ENCODE data around the gene EIF2B2. TPM values are rescaled to one million over a fixed set of nuclear protein-coding genes. Genes with fewer than 3 reads are reported as not detected.

The EIF2B2 gene
- total RNA-seq, 2 experiments from 2014 or later: 55.6 to 69.8 TPM

DNA sequence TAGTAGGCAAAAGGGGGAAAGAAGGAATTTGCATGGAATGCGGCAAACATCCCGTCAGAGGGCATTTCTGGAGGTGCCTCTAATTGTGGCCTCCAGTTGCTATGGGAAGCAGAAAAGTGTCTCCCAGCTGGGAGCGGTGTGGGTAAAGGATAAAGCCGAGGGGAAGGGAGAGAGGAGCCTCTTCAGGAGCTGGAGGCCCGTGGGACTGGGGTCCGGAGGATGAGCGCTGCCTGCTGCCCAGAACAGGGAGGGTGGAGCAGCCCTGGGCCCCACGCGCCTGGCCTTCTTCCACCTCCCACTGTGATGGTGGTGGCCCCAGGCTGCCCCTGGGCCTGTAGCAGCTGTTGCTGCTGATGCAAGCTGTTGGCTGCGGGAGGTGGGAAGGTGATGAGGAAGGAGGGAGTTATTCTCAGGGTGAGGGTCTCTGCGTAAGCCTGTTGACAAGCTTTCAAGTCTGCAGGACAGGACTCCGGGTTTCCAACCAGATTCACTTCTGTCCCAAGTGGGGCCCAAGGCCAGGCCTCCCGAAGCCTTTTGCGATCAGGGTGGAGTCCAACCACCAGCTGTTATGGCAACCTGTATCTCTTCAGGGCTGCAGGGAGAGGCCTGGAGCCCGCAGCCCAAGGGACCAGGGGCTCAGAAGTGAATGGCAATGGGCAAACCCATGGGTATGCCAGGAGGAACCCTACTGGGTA is 28.2 kb upstream of the EIF2B2 start:
- H3K4me3 Mint-ChIP-seq: no peak overlapping the region
- POLR2A ChIA-PET: no interaction called here
- H3K27me3 Mint-ChIP-seq: no peaks in the 10 kb centered on the region
- H3K36me3 Mint-ChIP-seq (ENCODE audit: low read depth): no peaks in the 10 kb centered on the region
- ATAC-seq (no peak), DNase-seq (no peak)
- intact Hi-C loops (cut with DNase I, micrococcal nuclease): no loop called here
- H3K4me1 Mint-ChIP-seq: no peaks in the 10 kb centered on the region
- CTCF ChIA-PET: no interaction called here
- no peak overlapping the region for H3K27ac Mint-ChIP-seq
- no peaks in the 10 kb centered on the region for H3K9me3 Mint-ChIP-seq (ENCODE audit: low read depth)

DNA sequence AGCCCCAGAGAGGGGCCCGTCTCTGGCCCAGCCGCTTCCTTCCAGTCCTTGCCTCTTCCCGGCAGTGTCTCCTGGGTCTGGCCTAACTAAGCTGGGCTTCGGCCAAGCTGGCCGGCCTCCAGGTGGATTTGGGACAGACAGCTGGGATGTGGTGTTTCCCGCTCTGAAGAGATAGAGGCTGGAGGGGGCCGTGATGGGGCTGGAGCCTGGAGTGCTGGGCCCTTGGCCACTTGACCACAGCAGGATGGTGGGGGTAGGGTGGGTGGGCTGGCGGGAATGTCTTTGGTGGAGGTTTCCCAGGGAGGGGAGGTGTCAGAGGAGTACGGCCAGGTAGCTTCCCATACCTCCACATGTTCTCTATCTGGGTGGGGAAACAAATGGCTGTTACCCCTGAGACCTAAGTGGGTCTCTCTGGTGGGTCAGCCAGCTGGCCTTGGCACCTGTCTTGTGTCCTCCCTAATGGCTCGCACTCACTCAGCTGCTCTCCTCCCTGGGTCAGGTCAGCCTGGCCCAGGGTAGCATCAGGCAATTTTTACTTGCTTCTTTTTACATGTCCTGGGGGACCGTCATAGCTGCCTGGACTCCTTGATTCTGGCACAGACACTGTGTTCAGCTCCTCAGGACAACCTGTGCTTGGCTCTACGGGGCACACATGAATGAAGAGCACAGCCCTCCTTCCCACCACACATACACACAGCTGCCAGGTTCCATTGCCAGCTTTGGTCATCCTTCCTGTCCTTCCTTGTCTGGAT is 27.5 kb upstream of the EIF2B2 start:
- no peaks in the 10 kb centered on the region for H3K4me1 Mint-ChIP-seq
- ATAC-seq: no peak
- no peaks in the 10 kb centered on the region for H3K36me3 Mint-ChIP-seq (ENCODE audit: low read depth)
- intact Hi-C loops (cut with DNase I, micrococcal nuclease): no loop called here
- no peak overlapping the region for H3K4me3 Mint-ChIP-seq
- H3K9me3 Mint-ChIP-seq (ENCODE audit: low read depth): no peaks in the 10 kb centered on the region
- H3K27ac Mint-ChIP-seq: no peak overlapping the region
- DNase-seq: no peak
- POLR2A ChIA-PET: no interaction called here
- no peaks in the 10 kb centered on the region for H3K27me3 Mint-ChIP-seq
- CTCF ChIA-PET: interaction anchor here (0.6 kb wide), 1 partner anchor 612 kb away, joined by 3 read pairs; no protein-coding TSS in a partner anchor

DNA sequence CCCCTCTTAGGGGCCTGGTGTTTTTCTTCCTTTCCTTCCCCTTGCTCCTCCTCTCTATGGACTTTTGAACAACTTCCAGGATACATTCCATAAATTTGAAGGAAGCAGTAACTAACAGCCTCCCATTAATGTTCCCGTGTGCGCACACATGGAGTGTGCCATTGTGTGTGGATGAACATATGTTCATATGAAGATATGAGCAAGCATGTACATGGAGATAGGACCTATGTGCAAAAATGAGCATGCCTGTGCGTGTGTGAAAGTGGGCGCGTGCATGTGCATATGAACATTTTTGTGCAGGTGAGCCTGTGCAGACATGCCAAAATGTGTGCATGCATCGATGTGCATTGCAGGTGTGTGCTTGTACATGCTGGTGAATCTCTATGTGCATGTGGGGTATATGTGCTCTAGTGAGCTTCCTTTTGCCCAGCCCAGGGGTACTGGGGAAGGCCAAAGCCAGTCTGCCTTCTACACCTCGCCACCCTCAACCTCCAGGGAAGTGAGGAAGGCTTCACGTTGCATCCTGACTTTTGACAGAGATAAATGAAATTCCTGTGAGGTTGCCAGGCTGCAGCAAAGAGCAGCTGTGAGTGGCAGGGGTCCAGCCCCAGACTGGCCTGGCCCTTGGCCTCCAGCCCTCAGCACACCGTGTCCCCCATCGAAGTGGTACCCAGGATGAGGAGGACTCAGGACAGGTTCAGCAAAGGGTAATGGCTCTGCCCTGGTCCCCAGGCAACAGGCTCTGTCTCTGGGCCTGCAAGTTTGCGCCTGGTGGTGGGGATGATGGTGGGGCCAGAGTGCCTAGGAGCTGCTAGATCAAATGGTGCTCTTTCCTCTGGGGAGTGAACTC is 26.2 kb upstream of the EIF2B2 start:
- Mint-ChIP-seq H3K4me3 (no peak overlapping the region), H3K4me1 (no peaks in the 10 kb centered on the region), H3K9me3 (ENCODE audit: low read depth) (no peaks in the 10 kb centered on the region), H3K36me3 (ENCODE audit: low read depth) (no peaks in the 10 kb centered on the region), H3K27ac (no peak overlapping the region), H3K27me3 (no peaks in the 10 kb centered on the region)
- POLR2A ChIA-PET: interaction anchor here (1.5 kb wide), 1 partner anchor 15 kb away, joined by 3 read pairs; no protein-coding TSS in a partner anchor
- CTCF ChIA-PET: interaction anchor here (0.6 kb wide), 1 partner anchor 116 kb away, joined by 4 read pairs; no protein-coding TSS in a partner anchor
- ATAC-seq (no peak), DNase-seq (no peak)
- intact Hi-C loops (cut with DNase I, micrococcal nuclease): no loop called here

DNA sequence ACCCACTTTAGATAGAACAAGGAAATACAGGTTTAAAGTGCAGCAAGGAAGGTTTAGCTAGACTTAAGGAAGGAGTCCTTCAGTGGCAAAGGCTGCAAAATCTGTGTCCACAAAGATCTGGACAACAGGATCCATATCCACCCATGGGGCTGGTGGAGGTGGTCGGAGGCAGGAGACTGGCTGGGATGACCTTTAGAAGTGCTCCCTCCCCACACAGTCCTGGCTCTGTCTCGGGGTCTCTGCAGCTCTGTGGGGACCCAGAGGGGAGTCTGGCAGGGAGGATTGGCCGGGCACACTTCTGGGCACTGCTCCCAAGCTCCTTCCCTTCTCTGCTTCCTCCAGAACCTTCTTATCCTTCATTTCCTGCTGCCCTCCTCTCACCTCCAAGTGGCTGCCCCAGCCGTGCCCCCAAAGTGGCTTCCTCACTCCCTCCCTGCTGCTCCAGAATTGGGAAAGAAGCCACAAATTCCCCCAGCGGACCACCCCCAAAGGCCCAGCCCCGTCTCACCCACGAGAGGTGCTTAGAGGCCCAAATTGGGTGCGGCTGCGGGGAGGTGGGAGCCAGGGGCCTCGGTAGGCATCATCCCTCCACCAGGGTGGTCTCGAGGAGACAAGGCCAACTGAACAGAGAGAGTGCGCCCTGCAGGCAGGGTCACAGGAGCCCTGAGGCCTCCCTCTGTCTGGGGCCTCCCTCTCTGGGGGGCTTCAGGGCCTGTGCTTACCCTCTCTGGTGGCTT is 25.4 kb upstream of the EIF2B2 start:
- POLR2A ChIA-PET: interaction anchor here (1.5 kb wide), 1 partner anchor 16 kb away, joined by 3 read pairs; no protein-coding TSS in a partner anchor
- Mint-ChIP-seq H3K27ac (no peak overlapping the region), H3K9me3 (ENCODE audit: low read depth) (no peaks in the 10 kb centered on the region), H3K27me3 (no peaks in the 10 kb centered on the region), H3K36me3 (ENCODE audit: low read depth) (no peaks in the 10 kb centered on the region), H3K4me3 (no peak overlapping the region), H3K4me1 (no peaks in the 10 kb centered on the region)
- DNase-seq (no peak), ATAC-seq (no peak)
- CTCF ChIA-PET: interaction anchor here (0.6 kb wide), 1 partner anchor 117 kb away, joined by 4 read pairs; no protein-coding TSS in a partner anchor
- intact Hi-C loops (cut with DNase I, micrococcal nuclease): no loop called here

DNA sequence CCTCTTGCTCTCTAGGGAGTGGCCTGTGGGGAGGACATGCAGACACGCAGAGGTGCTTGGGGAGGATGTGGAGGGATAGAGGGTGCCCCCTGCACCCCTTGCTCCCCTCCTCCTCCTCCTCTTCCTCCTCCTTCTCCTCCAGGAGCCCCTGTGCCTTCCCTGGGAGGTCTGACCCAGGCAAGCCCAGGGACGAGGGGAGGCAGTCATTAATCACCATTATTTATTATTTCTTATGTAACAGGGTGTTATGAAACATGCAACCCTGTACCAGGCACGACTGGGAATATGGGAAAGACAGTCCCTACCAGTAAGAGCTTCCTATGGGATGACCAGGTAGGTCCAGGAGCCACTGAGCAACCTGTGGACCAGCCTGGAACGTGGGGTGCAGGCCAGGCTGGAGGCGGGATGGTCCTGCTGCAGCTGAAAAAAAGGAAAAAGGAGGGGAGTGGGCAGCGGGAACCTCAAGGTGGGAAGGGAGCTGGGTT is 24.8 kb upstream of the EIF2B2 start:
- Mint-ChIP-seq H3K27me3 (no peaks in the 10 kb centered on the region), H3K9me3 (ENCODE audit: low read depth) (no peaks in the 10 kb centered on the region), H3K4me3 (no peak overlapping the region), H3K36me3 (ENCODE audit: low read depth) (no peaks in the 10 kb centered on the region), H3K27ac (no peak overlapping the region), H3K4me1 (no peaks in the 10 kb centered on the region)
- intact Hi-C loops (cut with DNase I, micrococcal nuclease): no loop called here
- no peak for ATAC-seq
- POLR2A ChIA-PET: no interaction called here
- DNase-seq: no peak
- CTCF ChIA-PET: no interaction called here

DNA sequence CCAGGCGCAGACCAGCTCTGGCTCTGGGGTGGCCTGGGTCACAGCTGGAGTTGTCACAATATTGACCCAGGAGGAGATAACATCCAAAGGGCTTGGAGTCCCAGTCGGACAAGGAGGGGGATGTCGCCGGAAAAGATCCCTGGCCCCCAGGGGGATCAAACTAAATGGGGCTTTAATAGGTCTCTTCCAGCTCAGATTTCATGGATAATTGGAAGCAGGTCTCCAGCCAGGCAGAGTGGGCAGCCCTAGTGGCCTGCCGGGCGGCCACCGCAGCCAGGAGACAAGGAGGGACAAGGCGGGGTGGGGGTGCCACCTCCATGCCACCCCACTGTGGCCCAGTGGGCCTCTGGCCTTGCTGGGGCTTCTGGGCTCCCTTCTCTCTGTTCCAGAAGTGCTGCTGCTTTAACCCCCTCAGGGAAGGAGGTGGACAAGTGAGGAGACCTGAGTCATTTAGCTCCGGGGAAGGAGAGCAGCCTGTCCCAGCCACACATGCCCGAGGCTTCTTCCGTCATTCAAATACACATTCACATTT is 24.2 kb upstream of the EIF2B2 start:
- ChIA-PET POLR2A (interaction anchor here (1.1 kb wide), 1 partner anchor 8 kb away, joined by 3 read pairs; no protein-coding TSS in a partner anchor), CTCF (no interaction called here)
- H3K36me3 Mint-ChIP-seq (ENCODE audit: low read depth): no peaks in the 10 kb centered on the region
- H3K4me1 Mint-ChIP-seq: no peaks in the 10 kb centered on the region
- DNase-seq (no peak), ATAC-seq (no peak)
- H3K27me3 Mint-ChIP-seq: no peaks in the 10 kb centered on the region
- intact Hi-C loops (cut with DNase I, micrococcal nuclease): no loop called here
- H3K9me3 Mint-ChIP-seq (ENCODE audit: low read depth): no peaks in the 10 kb centered on the region
- H3K27ac Mint-ChIP-seq: no peak overlapping the region
- H3K4me3 Mint-ChIP-seq: no peak overlapping the region

DNA sequence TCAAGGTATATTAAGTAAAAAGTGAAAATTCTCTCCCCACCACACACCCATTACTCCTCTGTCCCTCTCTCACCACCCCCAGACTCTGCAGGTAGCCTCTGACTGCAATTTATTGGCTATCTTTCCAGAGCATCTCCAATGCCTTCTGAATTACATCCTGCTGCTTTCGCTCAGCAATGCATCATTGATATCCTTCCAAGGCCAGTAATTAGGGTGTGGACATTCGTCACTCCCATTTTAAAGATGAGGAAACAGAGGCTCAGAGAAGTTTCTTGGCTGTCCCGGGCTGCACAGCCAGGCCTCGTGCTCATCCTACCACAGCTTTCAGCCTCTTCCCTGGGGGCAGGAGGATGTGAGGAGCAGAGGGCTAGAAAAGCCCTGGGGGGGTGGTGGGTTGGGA is 23.7 kb upstream of the EIF2B2 start:
- DNase-seq (no peak), ATAC-seq (no peak)
- Mint-ChIP-seq H3K4me1 (no peaks in the 10 kb centered on the region), H3K27me3 (no peaks in the 10 kb centered on the region), H3K36me3 (ENCODE audit: low read depth) (no peaks in the 10 kb centered on the region), H3K4me3 (no peak overlapping the region), H3K27ac (no peak overlapping the region), H3K9me3 (ENCODE audit: low read depth) (no peaks in the 10 kb centered on the region)
- CTCF ChIA-PET: interaction anchor here (0.6 kb wide), 1 partner anchor 123 kb away, joined by 3 read pairs; no protein-coding TSS in a partner anchor
- POLR2A ChIA-PET: interaction anchor here (1.1 kb wide), 1 partner anchor 8 kb away, joined by 3 read pairs; no protein-coding TSS in a partner anchor
- intact Hi-C loops (cut with DNase I, micrococcal nuclease): no loop called here

DNA sequence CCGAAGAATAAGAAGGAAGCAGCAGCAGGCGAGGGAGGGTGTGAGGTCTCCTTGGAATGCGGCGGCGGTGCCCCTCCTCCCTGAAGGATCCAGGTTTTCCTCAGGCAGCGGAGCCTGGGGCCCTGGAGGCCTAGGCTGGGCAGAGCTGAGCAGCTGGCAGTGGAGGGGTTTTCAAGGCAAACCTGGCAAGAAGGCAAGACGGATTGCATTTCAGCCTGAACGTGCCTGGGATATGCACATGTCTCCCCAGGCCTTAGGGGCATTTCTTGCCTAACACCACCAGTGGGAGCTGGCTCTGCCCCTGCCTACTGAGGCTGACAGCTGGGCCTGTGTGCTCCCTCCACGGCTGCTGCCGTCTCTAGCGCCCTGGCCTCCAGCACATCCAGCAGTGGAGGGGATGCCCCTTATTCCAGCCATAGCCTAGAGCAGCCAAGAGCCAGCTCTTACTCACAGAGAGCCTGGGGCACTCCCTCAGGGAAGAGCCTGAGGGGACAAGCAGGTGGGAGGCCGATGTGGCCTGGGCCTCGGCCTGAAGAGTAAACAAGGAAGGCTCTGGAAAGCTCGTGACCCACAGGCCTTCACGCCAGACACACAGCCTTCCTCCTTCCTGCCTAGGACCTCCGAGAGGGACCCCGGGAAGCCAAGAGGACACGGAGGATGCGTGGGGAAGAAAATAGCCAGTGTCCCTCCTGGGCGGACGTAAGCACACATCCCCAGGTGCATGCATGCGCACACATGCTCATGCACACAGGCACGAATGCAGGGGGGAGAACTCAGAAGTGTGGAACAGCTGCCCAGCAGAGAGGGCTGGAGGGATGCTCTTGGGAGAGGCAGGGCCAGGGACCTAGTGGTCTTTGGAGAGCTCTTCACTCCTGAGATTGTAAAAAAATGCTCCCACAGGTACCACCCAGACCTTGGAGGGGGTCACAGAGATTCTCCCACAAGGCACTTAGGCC is 23.0 kb upstream of the EIF2B2 start:
- Mint-ChIP-seq H3K9me3 (ENCODE audit: low read depth) (no peaks in the 10 kb centered on the region), H3K36me3 (ENCODE audit: low read depth) (no peaks in the 10 kb centered on the region), H3K27ac (no peak overlapping the region), H3K4me1 (no peaks in the 10 kb centered on the region), H3K27me3 (no peaks in the 10 kb centered on the region), H3K4me3 (no peak overlapping the region)
- ATAC-seq (no peak), DNase-seq (no peak)
- ChIA-PET CTCF (interaction anchor here (0.6 kb wide), 1 partner anchor 122 kb away, joined by 3 read pairs; no protein-coding TSS in a partner anchor), POLR2A (interaction anchor here (1.1 kb wide), 1 partner anchor 9 kb away, joined by 3 read pairs; no protein-coding TSS in a partner anchor)
- intact Hi-C loops (cut with DNase I, micrococcal nuclease): no loop called here

DNA sequence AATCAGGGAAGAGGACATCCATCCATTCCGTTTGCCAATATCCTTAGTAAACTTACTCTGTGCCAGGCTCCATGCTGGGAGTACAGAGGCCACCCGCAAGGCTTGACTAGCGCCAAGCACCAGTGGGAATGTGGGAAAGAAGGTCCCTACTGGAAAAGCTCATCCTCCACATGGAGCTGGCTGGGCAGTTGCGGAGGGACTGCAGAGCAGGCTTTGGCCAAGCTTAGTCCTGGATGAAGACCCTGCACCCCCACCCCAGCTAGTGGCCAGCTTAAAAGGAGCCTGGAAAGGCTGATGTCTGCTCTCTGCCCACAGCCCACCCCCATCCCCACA is 22.4 kb upstream of the EIF2B2 start:
- no peak overlapping the region for H3K4me3 Mint-ChIP-seq
- DNase-seq (no peak), ATAC-seq (no peak)
- no peaks in the 10 kb centered on the region for H3K27me3 Mint-ChIP-seq
- ChIA-PET CTCF (interaction anchor here (0.6 kb wide), 1 partner anchor 9 kb away, joined by 3 read pairs; no protein-coding TSS in a partner anchor), POLR2A (no interaction called here)
- H3K4me1 Mint-ChIP-seq: no peaks in the 10 kb centered on the region
- H3K36me3 Mint-ChIP-seq (ENCODE audit: low read depth): no peaks in the 10 kb centered on the region
- intact Hi-C loops (cut with DNase I, micrococcal nuclease): no loop called here
- H3K27ac Mint-ChIP-seq: no peak overlapping the region
- H3K9me3 Mint-ChIP-seq (ENCODE audit: low read depth): no peaks in the 10 kb centered on the region

Data from activated CD4-positive, alpha-beta T cell treated with anti-CD3 and anti-CD28 coated beads for 36 hours (primary cell).